HL-60/S4 treated with retinoic acid at 250 ng/mL for 4 days and 3 days (cell line): ENCODE data around the gene ANAPC5.
"Not testable (repeated sequence)": the region's sequence is repeated elsewhere in the genome, so short reads cannot be mapped to it uniquely, and the experiment has no call there.

Experiments
- in situ Hi-C: fragments of 300-500 bp; cut with MboI; formaldehyde crosslinking; loops from 2 replicates; pipeline ENCODE4 v1.7.0; 2022; ENCODE audit warnings: low sequenced_read_pairs

The ANAPC5 gene

GRCh38 chr12:121287267-121287954 is 64.8 kb downstream of the ANAPC5 start:
- in situ Hi-C loops: no loop called here

DNA sequence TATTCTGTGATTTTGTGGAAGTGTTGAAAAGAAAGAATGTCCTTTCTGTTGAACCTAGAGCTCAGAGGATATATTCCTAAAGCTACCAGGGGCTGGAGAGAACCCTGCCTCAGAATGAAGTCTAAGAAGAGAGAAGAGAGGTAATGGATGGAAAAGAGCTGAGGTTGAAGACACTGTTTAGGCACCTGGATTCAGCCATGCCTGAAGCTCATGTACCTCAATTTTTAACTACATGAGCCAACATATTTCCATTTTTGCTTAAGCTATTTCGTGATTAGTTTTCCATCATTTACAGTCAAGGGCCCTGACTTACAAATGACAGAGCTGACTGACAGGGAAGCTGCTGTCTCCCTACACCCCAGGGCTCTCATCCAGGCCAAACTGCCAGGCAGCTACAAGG is 66.4 kb downstream of the ANAPC5 start:
- in situ Hi-C loops: no loop called here

DNA sequence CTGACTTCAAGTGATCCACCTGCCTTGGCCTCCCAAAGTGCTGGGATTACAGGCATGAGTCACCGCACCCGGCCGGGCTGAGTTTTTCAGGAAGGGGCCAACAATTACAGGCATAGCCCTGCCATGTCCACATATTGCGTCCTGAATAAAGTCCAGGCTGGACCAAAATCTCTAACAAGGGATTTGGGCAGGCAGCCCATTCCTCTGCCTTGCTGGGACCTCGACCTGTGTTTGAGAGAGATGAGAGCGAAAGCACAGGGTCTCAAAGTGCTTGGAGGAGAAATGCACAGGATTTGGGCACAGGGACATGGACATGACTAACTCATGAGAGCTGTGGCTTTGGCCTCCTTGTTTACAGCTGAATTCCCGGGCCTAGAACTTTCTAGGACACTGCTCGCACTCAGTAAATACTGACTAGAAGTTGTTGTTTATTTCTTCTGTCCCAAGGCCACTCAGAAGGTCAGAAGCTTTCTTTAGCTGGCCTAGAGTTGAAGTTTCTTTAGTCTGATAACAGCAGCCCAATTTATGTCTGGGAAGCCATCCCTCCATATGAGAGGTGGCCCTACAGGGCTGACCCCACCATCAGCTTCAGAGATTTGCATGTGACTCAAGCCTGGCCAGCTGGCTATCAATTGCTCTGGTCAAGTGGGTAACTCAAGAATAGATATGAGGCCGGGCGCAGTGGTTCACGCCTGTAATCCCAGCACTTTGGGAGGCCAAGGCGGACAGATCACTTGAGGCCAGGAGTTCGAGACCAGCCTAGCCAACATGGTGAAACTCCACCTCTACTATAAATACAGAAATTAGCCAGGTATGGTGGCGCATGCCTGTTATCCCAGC is 67.4 kb downstream of the ANAPC5 start:
- in situ Hi-C loops: no loop called here

GRCh38 chr12:121283841-121284240 is 68.4 kb downstream of the ANAPC5 start:
- in situ Hi-C loops: no loop called here

DNA sequence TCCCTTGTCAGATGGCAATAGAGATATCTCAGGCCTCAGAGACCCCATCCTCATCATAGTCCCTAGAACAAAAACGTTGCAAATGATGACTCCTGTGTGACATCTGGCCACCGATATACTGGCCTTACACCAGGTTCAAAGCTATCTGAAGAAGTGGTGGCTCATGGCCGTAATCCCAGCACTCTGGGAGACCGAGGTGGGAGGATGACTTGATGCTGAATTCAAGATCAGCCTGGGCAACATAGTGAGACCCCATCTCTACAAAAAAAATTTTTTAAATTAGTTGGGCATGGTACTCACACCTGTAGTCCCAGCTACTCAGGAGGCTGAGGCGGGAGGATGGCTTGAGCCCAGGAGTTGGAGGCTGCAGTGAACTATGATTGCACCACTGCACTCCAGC is 68.8 kb downstream of the ANAPC5 start:
- in situ Hi-C loops: no loop called here

DNA sequence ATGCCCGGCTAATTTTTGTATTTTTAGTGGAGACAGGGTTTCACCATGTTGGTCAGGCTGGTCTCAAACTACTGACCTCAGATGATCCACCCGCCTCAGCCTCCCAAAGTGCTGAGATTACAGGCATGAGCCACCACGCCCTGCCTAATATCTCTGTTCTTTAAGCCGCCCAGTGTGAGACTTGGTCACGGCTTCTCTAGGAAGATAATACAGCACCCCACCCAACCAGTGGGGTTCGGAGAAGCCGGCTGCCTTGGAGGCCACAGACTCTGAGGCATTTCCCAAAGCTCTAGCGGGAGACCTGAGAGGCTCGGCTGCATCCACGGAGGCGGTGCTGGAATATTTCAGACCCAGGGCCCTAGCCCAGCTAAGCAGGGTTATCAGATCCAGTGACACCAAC is 69.3 kb downstream of the ANAPC5 start:
- in situ Hi-C loops: not testable (repeated sequence)

DNA sequence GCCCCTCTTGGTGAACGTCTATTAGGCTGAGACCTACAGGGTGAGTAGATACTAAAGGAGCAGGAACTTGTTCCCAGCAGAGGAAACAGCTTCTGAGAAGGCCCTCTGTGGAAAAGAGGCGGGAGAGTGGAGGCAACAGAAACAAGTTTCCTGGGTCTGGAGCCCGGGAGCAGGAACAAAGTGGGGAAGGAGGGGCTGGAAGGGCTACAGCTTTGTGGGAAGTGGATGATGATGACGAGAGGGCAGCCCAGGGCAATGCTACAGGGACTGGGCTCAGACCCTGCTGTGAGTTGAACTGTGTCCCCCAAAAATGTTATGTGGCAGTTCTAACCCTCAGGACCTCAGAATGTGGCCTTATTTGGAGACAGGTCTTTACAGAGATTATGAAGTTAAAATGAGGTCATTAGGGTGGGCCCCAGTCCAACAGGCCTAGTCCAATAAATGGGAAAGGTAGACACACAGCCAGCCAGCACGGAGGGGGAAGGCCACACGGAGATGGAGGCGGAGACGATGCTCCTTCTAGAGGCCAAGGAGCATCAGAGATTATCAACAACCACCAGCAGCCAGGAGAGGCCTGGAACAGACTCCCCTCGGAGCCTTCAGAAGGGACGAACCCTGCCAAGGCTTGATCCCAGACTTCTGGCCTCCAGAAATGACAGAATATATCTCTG is 70.0 kb downstream of the ANAPC5 start:
- in situ Hi-C loops: no loop called here

- in situ Hi-C loops: not testable (repeated sequence)
Observed at GRCh38 chr12:121281116-121281515, 71.1 kb downstream of the ANAPC5 start.

DNA sequence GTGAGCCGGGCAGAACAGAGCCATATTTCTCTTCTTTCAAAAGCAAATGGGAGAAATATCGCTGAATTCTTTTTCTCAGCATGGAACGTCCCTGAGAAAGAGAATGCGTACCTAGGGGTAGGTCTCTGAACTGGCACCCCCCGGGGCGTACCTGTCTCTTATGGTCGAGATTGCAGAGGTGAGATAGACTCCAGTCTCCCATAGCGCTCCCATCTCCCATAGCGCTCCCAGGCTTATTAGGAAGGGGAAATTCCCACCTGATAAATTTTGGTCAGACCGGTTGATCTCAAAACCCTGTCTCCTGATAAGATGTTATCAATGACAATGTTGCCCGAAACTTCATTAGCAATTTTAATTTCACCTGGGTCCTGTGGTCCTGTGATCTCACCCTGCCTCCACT is 71.7 kb downstream of the ANAPC5 start:
- in situ Hi-C loops: not testable (repeated sequence)

DNA sequence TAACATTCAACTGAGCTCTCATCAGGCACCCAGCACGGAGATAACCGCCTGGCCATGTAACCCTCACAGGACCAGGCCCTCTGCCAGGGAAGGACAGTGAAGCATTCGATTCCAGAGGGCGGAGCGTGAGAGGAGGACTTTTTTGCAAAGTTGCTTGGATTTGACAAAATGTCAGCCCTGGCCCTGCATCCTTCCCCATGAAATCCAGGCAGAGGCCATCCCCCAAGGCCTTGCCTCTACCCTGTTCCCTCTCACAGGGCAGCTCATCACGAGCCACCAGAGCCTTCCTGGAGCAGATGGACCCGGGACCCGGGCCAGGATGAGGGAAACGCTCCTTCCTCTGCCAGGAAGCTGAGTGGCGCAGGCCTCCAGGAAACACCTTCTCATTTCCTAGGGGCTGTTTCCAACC is 72.7 kb downstream of the ANAPC5 start:
- in situ Hi-C loops: no loop called here

GRCh38 chr12:121279071-121279375 is 73.2 kb downstream of the ANAPC5 start:
- in situ Hi-C loops: no loop called here

DNA sequence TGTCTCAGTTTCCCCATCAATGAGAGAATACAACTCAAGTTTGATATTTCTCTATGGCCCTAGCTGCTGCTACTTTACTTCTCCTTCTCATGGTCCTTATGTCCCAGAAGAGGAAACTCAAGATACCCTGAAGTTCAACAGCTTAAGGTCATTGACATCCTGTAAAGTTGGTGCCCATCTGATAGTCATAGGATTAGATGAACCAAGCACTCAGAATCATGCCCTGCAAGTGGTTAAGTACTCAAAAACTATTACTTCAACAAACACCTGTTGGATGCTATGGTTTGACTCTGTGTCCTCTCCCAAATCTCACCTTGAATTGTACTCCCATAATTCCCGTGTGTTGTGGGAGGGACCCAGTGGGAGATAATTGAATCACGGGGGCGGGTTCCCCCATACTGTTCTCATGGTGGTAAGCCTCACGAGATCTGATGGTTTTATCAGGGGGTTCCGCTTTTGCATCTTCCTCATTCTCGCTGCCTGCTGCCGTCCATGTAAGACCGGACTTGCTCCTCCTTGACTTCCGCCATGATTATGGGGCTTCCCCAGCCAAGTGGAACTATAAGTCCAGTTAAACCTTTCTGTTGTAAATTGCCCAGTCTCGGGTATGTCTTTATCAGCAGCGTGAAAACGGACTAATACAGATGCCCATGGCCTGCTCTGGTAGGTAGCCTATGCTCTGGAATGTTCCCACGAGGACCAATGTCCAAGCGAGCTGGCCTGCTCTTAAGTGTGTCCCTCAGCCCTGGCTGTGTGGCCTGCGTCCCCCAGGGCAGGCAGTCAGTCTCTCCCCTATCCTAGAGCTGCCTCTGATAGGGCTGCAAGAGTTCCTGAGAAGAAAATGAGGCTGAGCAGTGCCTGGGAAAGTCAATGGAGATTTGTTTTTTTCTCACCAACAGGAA is 73.8 kb downstream of the ANAPC5 start:
- in situ Hi-C loops: no loop called here

GRCh38 chr12:121277374-121277759 is 74.8 kb downstream of the ANAPC5 start:
- in situ Hi-C loops: no loop called here

DNA sequence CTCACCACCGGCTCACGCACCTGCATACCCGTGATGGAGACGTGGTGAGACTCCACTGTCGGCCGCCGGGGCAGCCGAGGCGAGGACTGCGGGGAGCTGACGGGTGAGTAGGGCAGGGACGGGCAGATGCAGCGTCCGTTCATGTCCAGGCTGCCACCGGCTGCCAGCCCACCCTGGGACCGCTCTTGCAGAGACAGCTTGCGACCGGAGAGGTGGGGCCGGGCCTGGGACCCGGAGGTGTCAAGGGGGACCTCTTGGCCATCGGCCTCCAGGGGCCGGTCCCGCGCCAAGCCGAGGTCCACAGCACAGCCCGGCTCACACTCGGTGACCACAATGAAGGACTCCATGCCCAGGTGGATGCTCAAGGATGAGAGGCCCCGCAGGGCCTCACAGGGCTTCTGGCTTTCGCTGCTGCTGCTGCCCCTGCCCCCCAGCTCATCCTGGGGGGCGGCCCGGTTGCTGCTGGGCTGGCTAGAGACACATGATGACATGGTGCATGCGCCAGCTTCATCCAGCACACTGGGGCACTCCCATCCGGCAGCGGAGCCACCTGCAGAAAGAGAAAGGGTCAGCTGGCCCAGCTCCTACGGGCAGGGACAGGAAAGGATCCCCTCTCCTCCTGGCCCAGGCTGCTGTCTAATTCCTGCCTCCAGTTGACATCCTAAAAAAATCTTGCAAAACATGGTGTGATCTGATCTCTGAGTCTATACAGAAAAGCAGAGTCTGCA is 78.0 kb downstream of the ANAPC5 start:
- in situ Hi-C loops: no loop called here

- in situ Hi-C loops: no loop called here
Observed at GRCh38 chr12:121273364-121273896, 78.8 kb downstream of the ANAPC5 start.

DNA sequence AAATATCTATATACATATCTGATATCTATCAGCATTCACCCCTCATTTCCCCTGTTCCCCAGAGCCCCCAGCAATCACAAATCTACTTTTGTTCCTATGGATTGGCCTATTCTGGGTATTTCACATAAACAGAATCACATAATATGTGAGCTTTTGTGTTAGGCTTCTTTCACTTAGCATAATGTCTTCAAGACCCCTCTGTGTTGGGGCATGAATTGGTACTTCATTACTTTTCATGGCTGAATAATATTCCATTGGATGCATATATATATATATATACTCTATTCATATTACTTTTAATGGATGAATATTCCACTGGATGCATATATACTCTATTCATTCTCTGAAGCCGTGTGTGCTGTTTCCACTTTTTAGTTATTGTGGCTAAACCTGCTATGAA is 84.4 kb downstream of the ANAPC5 start:
- in situ Hi-C loops: no loop called here

DNA sequence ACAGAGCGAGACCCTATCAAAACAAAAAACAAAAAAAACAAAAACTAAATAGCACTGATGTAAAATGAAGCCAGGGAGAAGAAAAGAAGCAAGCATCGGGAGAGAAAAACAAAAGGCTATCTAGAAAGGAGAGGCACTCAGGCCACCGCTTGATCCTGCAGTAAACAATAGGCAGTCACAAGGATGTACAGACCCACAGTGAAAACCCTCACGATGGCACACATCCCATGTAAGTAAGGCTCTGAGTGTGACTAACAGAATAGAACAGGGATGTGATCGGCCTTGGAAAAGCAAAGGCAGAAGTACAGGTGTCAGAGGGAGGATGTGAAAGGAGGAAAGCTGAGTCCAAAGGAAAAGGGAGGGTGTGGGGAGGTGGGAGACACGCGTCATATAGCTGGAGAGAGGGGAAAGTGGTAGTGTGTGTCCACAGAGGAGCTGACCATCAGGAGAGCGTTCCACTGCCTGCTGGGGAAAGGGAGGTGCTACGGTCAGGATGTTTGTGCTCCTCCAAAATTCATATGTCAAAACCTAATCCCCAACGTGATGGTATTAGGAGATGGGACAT is 87.2 kb downstream of the ANAPC5 start:
- in situ Hi-C loops: no loop called here

GRCh38 chr12:121264135-121264534 is 88.1 kb downstream of the ANAPC5 start:
- in situ Hi-C loops: no loop called here

DNA sequence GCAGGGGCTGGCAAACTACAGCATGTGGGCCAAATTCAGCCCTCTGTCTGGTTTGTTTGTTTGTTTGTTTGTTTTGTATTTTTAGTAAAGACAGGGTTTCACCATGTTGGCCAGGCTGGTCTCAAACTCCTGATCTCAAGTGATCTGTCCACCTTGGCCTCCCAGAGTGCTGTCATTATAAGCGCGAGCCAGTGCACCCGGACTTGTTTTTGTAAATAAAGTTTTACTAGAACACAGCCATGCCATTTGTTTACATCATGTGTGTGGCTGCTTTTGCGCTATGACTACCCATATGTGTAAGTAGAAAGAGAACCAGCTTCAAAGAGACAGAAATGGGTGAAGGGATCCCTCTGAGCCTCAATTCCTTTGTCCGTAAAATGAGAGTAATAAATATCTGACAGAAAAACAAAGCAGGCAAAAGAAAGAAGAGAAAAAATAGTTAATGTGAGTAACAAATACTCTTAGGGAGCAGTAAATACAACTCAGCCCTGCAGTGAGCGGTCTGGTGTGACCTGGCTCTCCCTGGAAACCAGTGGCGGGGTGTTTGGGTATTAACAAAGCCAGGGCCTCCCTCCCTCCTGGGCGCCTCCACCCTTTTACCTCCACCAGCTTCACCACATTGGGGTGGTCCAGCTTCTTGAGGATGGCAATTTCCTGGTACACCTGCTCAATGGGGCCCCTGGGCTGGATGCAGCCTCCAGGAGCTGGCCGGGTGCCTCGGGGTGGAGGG is 88.8 kb downstream of the ANAPC5 start:
- in situ Hi-C loops: no loop called here
